Measurements from ENCODE around the gene NR6A1.

The NR6A1 gene

DNA sequence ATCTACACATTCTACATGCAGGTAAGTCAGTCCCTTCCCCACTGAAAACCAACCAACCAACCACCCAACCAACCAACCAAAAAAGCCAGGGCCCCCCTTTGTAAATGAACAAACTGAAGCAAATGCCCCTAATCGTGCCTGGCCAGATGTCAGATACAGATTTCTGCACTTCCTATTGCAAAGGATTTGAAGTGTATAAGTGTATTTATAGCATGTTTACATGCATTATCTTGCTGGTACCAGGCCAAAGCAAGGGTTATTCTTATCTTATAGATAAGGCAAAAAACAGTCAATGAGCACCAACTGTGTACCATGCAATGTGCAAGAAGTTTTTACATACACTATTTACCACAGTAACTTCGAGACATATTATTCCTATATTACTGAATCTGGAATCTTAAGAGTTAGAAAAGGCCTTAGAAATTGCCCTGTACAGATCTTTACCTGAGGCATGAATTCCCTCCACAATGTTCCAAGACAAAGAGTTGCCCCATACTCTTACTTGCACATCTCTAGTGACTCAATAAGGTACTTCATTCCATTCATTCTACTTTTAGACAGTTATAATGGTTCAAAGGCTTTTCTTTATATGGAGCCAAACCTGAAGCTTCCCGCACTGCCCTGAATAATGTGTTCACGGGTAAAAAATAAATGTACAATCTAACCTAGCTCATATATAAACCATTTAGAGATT is 212.2 kb downstream of the NR6A1 start:
- TF ChIP-seq, protein P1, sequence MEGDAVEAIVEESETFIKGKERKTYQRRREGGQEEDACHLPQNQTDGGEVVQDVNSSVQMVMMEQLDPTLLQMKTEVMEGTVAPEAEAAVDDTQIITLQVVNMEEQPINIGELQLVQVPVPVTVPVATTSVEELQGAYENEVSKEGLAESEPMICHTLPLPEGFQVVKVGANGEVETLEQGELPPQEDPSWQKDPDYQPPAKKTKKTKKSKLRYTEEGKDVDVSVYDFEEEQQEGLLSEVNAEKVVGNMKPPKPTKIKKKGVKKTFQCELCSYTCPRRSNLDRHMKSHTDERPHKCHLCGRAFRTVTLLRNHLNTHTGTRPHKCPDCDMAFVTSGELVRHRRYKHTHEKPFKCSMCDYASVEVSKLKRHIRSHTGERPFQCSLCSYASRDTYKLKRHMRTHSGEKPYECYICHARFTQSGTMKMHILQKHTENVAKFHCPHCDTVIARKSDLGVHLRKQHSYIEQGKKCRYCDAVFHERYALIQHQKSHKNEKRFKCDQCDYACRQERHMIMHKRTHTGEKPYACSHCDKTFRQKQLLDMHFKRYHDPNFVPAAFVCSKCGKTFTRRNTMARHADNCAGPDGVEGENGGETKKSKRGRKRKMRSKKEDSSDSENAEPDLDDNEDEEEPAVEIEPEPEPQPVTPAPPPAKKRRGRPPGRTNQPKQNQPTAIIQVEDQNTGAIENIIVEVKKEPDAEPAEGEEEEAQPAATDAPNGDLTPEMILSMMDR (IDR thresholded peaks at IDR 0.05; ENCODE audit: low read depth, low read length): no peak
- no peak overlapping the region for H3K4me3 ChIP-seq (ENCODE audit: low read depth, low read length)

DNA sequence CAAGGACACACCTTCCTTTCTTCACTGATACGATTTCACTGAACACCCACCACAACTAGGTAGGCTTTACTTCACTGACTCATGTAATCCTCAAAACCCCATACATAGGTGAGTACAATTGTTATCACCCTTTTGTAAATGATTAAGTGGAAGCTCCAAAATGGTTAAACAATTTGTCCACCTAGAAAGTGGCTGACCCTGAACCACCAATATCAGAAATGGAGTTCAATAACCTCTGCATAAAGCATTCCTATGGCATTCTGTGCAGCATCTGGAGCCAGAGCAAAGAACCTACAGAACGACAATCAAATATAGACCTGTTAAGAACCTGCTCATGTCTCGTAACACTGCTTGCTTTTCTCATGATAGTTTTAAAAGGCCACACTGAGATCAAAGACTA is 213.2 kb downstream of the NR6A1 start:
- H3K4me3 ChIP-seq (ENCODE audit: low read depth, low read length): no peak overlapping the region
- TF ChIP-seq, protein P1 (IDR thresholded peaks at IDR 0.05; ENCODE audit: low read depth, low read length): no peak

DNA sequence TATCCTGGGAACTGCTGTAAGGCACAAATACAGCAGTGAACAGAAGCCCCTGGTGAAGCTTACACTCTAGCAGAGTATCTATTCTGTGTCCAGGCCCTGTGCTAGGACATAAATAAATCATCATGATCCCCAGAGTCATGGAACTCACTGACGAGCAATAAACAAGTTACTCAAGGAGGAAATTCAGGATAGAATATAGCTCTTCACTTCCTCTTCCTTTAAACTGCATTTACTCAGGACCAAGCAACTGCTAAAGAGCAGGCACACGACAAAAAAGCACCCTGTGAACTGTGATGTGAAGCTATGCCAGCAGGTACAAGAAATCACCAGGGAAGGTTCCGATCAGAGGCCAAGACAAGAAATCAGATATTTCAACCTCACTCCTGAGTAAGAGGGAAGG is 216.1 kb downstream of the NR6A1 start:
- H3K4me3 ChIP-seq (ENCODE audit: low read depth, low read length): no peak overlapping the region
- TF ChIP-seq, protein P1 (IDR thresholded peaks at IDR 0.05; ENCODE audit: low read depth, low read length): no peak

DNA sequence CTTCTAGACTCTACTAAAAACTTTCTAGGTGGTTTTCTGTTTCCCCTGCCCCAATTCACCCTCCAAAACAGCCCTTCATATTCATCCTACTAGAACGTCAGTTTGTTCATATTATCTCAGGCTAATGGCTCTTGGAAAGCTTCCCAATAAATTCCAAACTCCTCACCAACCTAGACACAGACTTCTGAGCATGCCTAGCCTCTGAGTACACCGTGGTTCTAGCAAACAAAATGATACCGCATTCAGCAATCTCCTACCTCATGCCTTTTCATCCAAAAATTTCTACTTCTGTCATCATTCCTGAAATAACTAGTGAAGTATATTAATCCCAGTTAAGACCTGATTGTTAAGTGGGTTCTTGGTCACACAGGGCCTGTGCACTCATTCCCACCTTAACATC is 217.4 kb downstream of the NR6A1 start:
- TF ChIP-seq, protein P1 (IDR thresholded peaks at IDR 0.05; ENCODE audit: low read depth, low read length): no peak
- H3K4me3 ChIP-seq (ENCODE audit: low read depth, low read length): no peak overlapping the region

DNA sequence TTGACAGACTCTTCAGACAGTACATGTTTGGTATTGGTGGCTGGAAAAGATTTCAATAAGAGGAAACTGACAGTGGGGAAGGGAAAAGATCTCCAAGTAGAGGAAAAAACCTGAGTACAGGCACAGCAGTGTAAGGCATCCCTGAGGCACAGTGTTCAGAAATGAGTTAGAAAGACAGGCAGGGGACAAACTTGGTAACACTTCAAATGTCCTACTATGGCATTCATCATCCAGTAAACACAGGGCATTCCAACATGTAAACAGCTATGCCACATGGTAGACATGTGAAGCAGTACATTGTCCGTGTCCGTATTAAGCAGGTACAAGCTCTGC is 218.9 kb downstream of the NR6A1 start:
- TF ChIP-seq, protein P1 (IDR thresholded peaks at IDR 0.05; ENCODE audit: low read depth, low read length): no peak
- H3K4me3 ChIP-seq (ENCODE audit: low read depth, low read length): no peak overlapping the region

DNA sequence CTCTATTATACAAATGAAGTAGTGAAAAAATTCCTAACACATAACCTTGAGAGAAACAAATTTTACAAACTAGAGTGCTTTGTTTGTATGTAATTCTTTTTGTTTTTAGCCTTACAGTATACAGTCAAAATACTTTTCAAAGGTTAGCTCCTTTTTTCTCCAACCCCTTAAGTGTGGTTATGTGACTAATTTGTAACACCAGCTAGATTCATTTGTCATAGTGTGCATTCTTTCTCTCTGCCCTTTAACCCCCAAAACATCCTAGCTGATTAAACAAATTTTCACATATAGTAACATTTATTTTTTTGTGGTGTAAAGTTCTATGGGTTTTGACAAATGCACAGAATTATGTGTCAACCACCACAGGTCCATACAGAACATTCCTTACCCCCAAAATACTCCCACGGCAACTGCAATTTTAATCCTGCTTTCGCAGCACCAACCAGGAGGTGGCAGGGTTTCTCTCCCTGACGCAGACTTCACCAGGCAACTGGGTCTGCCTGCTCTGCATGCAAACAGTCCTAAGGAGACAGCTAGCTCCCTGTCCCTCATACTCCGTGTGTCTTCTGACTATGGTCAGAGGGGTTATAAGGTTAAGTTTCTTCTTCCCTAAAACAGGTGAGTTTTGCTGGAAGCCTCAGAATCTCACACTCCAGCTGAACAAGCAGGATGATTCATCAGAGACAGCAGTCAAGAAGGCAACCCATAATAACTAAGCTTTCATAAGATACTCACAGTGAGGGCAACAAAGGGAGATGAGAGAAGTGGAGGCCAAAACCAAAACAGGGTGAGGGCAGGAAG is 219.4 kb downstream of the NR6A1 start:
- H3K4me3 ChIP-seq (ENCODE audit: low read depth, low read length): no peak overlapping the region
- TF ChIP-seq, protein P1 (IDR thresholded peaks at IDR 0.05; ENCODE audit: low read depth, low read length): peak; percentile 78

DNA sequence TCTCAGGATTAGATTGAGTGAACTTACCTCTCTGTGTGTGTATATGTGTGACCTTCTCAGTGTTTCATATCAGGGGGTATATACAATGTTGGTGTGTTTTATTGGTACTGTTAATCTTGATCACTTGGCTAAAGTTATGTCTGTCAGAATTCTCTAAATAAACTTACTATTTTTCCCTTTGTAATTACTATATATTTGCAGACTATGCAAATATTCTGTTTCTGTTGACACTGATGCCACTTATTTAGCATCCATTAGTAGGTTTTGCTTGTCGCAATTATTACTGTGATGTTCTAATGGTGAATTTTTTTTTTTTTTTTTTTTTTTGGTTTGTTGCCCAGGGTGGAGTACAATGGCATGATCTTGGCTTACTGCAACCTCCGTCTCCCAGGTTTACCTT is 221.0 kb downstream of the NR6A1 start:
- TF ChIP-seq, protein P1 (IDR thresholded peaks at IDR 0.05; ENCODE audit: low read depth, low read length): no peak

More for the DNA sequence above, 221.0 kb downstream of the NR6A1 start:
- H3K4me3 ChIP-seq (ENCODE audit: low read depth, low read length): no peak overlapping the region
